Gastroesophageal sphincter (tissue), 3 donors: ENCODE measurements around the gene USPL1.
A peak's percentile ranks its signal among the peaks of the same experiment; 100 is the strongest.

Experiments used
- CTCF ChIP-seq, 4 experiments: fragments of 200-600 bp in 2 of 4; fragments of 450-650 bp in 2 of 4; sonication (generic) in 1 of 4; IDR thresholded peaks; one replicate each; pipeline ENCODE4 v1.5.1; 2017 to 2019; ENCODE audit warnings: antibody characterized with exemption in 4 of 4, mild to moderate bottlenecking in 2 of 4, moderate library complexity in 2 of 4
- EP300 ChIP-seq: sonication (generic); formaldehyde crosslinking; IDR thresholded peaks from one replicate; pipeline ENCODE4 v1.6.1; 2017; ENCODE audit warnings: antibody characterized with exemption, mild to moderate bottlenecking
- POLR2AphosphoS5 ChIP-seq: sonication (generic); formaldehyde crosslinking; IDR thresholded peaks from one replicate; pipeline ENCODE4 v1.6.1; 2017; ENCODE audit warnings: antibody characterized with exemption

- TF ChIP-seq CTCF (IDR thresholded peaks at IDR 0.05) (peak in 3 of 4 experiments; percentile 43 to 73 (median 46)), POLR2AphosphoS5 (no peak), EP300 (no peak)
Observed at GRCh38 chr13:30679483-30680330, 62.0 kb downstream of the USPL1 start.
